ENCODE measurements around the gene GRK4. TPM values are rescaled to one million over a fixed set of nuclear protein-coding genes. Genes with fewer than 3 reads are reported as not detected.

GRK4 gene
- total and polyA plus RNA-seq, 2 of the 4 experiments (the other 2 are of a cell fraction), result 1.6 to 2.2 TPM

DNA sequence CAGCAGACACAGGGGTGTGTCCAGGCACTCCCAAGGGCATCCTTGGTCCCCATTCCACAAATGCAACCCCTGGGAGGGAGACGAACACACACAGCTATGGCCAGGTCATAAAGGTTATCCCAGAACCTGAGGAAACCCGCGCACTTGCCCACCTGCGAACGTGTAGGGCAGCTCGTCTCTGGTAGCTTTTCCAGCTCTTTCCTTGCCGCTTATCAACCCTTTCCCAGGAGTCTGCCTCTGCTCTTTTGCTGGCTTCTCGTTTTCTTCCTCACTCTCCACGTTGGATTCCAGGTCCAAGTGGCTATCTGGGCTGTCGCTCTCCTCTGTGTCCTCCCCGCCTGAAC lies 13.6 kb upstream of the GRK4 start:
- dilution Hi-C loops (cut with HindIII; ENCODE audit: low sequenced_read_pairs, unreplicated experiment), result no loop called here
- Histone ChIP-seq H3K4me2 (ENCODE audit: low read depth, low read length) (no peak overlapping the region), H3K36me3 (ENCODE audit: control insufficient read depth, insufficient read depth, low read length) (peaks cover 70% of the 10 kb centered on the region), H4K20me1 (ENCODE audit: insufficient read depth, low read length) (peaks cover 18% of the 10 kb centered on the region), H3K4me3 (ENCODE audit: insufficient read depth, low read depth, low read length) (no peak overlapping the region), H2BK120ac (ENCODE audit: low read depth, low read length) (no peak overlapping the region), H3K9me1 (ENCODE audit: insufficient read depth, low read length) (peaks cover 6% of the 10 kb centered on the region; the same call in 1 of the 2 replicates), H2BK5ac (ENCODE audit: low read depth, low read length, poor library complexity, severe bottlenecking) (no peak overlapping the region), H3K18ac (ENCODE audit: low read depth, low read length) (no peak overlapping the region), H3K56ac (ENCODE audit: extremely low read depth, insufficient read depth, low read length) (no peak overlapping the region), H3K27me3 (ENCODE audit: control insufficient read depth, insufficient read depth, low read length) (no peaks in the 10 kb centered on the region), H2BK20ac (ENCODE audit: low read depth, low read length) (no peak overlapping the region), H3K9me3 (ENCODE audit: control insufficient read depth, insufficient read depth, low read length) (no peaks in the 10 kb centered on the region), H3K79me1 (ENCODE audit: low read depth in 1 of 2, low read length in 2 of 2) (peaks cover 11 to 55% of the 10 kb centered on the region in 2 experiments; a peak in 3 of 4 replicates), H3K4me1 (ENCODE audit: control insufficient read depth, insufficient read depth, low read length) (peaks cover 2% of the 10 kb centered on the region; the same call in 1 of the 2 replicates), H2AK9ac (replicated peaks; ENCODE audit: low read depth, low read length, poor library complexity) (no peak overlapping the region), H4K5ac (ENCODE audit: low read depth, low read length) (no peak overlapping the region), H3K4ac (ENCODE audit: low read depth, low read length) (no peak overlapping the region), H4K8ac (ENCODE audit: low read depth in 2 of 2, low read length in 2 of 2) (no peak overlapping the region), H2AFZ (replicated peaks; ENCODE audit: low read length, poor library complexity) (no peak overlapping the region), H2BK15ac (ENCODE audit: low read depth, low read length) (no peak overlapping the region), H3K14ac (replicated peaks; ENCODE audit: low read depth, low read length) (no peak overlapping the region), H3K27ac (ENCODE audit: insufficient read depth, low read length) (no peak overlapping the region), H3K23ac (ENCODE audit: low read depth, low read length) (no peak overlapping the region), H4K91ac (ENCODE audit: insufficient read depth, low read depth, low read length) (no peak overlapping the region), H3K9ac (ENCODE audit: low read depth, low read length) (no peak overlapping the region), H2AK5ac (ENCODE audit: low read depth, low read length) (no peak overlapping the region)
- in situ Hi-C loops (cut with MboI; ENCODE audit: low sequenced_read_pairs), result no loop called here
- no TSS peak for BruUV-seq (replicated peaks)
- intact Hi-C loops (cut with micrococcal nuclease), result no loop called here
- POLR2A ChIA-PET (ENCODE audit: unreplicated experiment), result no interaction called here
- DNase-seq (no peak), ATAC-seq (ENCODE audit: low read depth) (no peak)
- CTCF ChIA-PET, result interaction anchor here (1.2 kb wide), 1 partner anchor 186 kb away, joined by 3 read pairs; no protein-coding TSS in a partner anchor
- TF ChIP-seq BHLHE40 (IDR thresholded peaks at IDR 0.05; ENCODE audit: low read depth, low read length), result no peak
- TF ChIP-seq SMC3 (IDR thresholded peaks at IDR 0.05; ENCODE audit: low read depth, low read length), result no peak
- TF ChIP-seq MXI1 (IDR thresholded peaks at IDR 0.05; ENCODE audit: borderline replicate concordance, low read depth, low read length), result no peak
- TF ChIP-seq, protein P1, sequence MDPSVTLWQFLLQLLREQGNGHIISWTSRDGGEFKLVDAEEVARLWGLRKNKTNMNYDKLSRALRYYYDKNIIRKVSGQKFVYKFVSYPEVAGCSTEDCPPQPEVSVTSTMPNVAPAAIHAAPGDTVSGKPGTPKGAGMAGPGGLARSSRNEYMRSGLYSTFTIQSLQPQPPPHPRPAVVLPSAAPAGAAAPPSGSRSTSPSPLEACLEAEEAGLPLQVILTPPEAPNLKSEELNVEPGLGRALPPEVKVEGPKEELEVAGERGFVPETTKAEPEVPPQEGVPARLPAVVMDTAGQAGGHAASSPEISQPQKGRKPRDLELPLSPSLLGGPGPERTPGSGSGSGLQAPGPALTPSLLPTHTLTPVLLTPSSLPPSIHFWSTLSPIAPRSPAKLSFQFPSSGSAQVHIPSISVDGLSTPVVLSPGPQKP (IDR thresholded peaks at IDR 0.05; ENCODE audit: borderline replicate concordance, low read depth, low read length), result no peak
- TF ChIP-seq MAZ (IDR thresholded peaks at IDR 0.05; ENCODE audit: borderline replicate concordance, low read depth, low read length), result no peak
- no peak for TF ChIP-seq RCOR1 (IDR thresholded peaks at IDR 0.05; ENCODE audit: insufficient replicate concordance, low read length)
- TF ChIP-seq USF2 (IDR thresholded peaks at IDR 0.05; ENCODE audit: low read depth, low read length), result no peak
- TF ChIP-seq MAFK (IDR thresholded peaks at IDR 0.05; ENCODE audit: low read depth, low read length), result no peak
- TF ChIP-seq RFX5 (IDR thresholded peaks at IDR 0.05; ENCODE audit: low read depth, low read length), result no peak
- no peak for TF ChIP-seq RAD21 (IDR thresholded peaks at IDR 0.05; ENCODE audit: low read length)
- no peak for TF ChIP-seq CHD1 (IDR thresholded peaks at IDR 0.05; ENCODE audit: low read depth, low read length)
- TF ChIP-seq, protein P2, sequence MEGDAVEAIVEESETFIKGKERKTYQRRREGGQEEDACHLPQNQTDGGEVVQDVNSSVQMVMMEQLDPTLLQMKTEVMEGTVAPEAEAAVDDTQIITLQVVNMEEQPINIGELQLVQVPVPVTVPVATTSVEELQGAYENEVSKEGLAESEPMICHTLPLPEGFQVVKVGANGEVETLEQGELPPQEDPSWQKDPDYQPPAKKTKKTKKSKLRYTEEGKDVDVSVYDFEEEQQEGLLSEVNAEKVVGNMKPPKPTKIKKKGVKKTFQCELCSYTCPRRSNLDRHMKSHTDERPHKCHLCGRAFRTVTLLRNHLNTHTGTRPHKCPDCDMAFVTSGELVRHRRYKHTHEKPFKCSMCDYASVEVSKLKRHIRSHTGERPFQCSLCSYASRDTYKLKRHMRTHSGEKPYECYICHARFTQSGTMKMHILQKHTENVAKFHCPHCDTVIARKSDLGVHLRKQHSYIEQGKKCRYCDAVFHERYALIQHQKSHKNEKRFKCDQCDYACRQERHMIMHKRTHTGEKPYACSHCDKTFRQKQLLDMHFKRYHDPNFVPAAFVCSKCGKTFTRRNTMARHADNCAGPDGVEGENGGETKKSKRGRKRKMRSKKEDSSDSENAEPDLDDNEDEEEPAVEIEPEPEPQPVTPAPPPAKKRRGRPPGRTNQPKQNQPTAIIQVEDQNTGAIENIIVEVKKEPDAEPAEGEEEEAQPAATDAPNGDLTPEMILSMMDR (conservative IDR thresholded peaks at IDR 0.05; ENCODE audit: low read depth, low read length), result no peak
- no peak for TF ChIP-seq POLR2A (IDR thresholded peaks at IDR 0.05; ENCODE audit: low read depth, low read length)
- TF ChIP-seq CEBPB (IDR thresholded peaks at IDR 0.05; ENCODE audit: low read depth, low read length), result no peak
- no peak for TF ChIP-seq NFE2L2 (IDR thresholded peaks at IDR 0.05; ENCODE audit: low read depth, low read length)
- TF ChIP-seq FOS (IDR thresholded peaks at IDR 0.05; ENCODE audit: low read depth, low read length), result no peak
- WGBS, 2 experiments (ENCODE audit: extremely low coverage in 2 of 2, insufficient read length in 1 of 2), result 94% methylated on average over 10 of the region's 11 CpGs; no CpG with 5 or more reads in 1 of the 2 experiments
